PC-3 (cell line): Measurements from ENCODE around the gene TRIM26. TPM values are rescaled to one million over a fixed set of nuclear protein-coding genes. Genes with fewer than 3 reads are reported as not detected.
A peak's percentile ranks its signal among the peaks of the same experiment; 100 is the strongest.

ENCODE experiments used
- ATAC-seq: fragments of 200-7000 bp; cut with Tn5 transposase; 2 replicates; pipeline ENCODE4 v1.9.1; 2020; ENCODE audit warnings: mild to moderate bottlenecking, moderate library complexity
- BruUV-seq: library from RNA; stranded (reverse); fragments of 400-500 nt; replicated peaks from 2 replicates; lab custom pipeline; 2021; lab: Mats Ljungman, UMichigan
- CTCF ChIA-PET: fragments of 300-600 bp; sonication (Branson Sonifier 250); formaldehyde crosslinking; loops from one replicate; lab custom pipeline; 2022; ENCODE audit warnings: antibody characterized with exemption; lab: Charles Lee
- POLR2A ChIA-PET: fragments of 300-600 bp; sonication (Branson Sonifier 250); formaldehyde crosslinking; loops from one replicate; lab custom pipeline; 2022; ENCODE audit warnings: antibody characterized with exemption; ENCODE audit not compliant: unreplicated experiment; lab: Charles Lee
- DNase-seq: peaks from one replicate; pipeline ENCODE4 v3.0.0-alpha.2; 2015
- H2AFZ ChIP-seq: fragments of 300-600 bp; sonication (generic); 2 replicates; pipeline ENCODE4 v1.6.0; 2016; ENCODE audit warnings: antibody characterized with exemption, low read length
- H3F3A ChIP-seq: fragments of 300-600 bp; sonication (generic); one replicate; pipeline ENCODE4 v1.6.0; 2017; ENCODE audit warnings: antibody characterized with exemption, low read length, control low read depth, mild to moderate bottlenecking; ENCODE audit not compliant: unreplicated experiment
- H3K27ac ChIP-seq: fragments of 300-600 bp; sonication (generic); 2 replicates; pipeline ENCODE4 v1.5.1; 2016; ENCODE audit warnings: mild to moderate bottlenecking, low read length
- H3K27me3 ChIP-seq: fragments of 300-600 bp; sonication (generic); 2 replicates; pipeline ENCODE4 v1.6.1; 2016; ENCODE audit warnings: low read length, mixed read lengths
- H3K36me3 ChIP-seq: fragments of 300-600 bp; sonication (generic); 2 replicates; pipeline ENCODE4 v1.6.1; 2016; ENCODE audit warnings: low read depth, mixed run types, low read length, mixed read lengths
- H3K4me1 ChIP-seq: fragments of 300-600 bp; sonication (generic); 2 replicates; pipeline ENCODE4 v1.5.1; 2016; ENCODE audit warnings: low read length; ENCODE audit not compliant: insufficient read depth
- H3K4me2 ChIP-seq: fragments of 300-600 bp; sonication (generic); 2 replicates; pipeline ENCODE4 v1.6.0; 2016; ENCODE audit warnings: low read length
- H3K4me3 ChIP-seq: fragments of 300-600 bp; sonication (generic); 2 replicates; pipeline ENCODE4 v1.5.1; 2016; ENCODE audit warnings: mild to moderate bottlenecking, low read length, mixed read lengths
- H3K79me2 ChIP-seq: fragments of 300-600 bp; sonication (generic); 2 replicates; pipeline ENCODE4 v1.6.1; 2017; ENCODE audit warnings: low read length, mixed read lengths
- H3K9ac ChIP-seq: fragments of 300-600 bp; sonication (generic); 2 replicates; pipeline ENCODE4 v1.6.0; 2016; ENCODE audit warnings: mild to moderate bottlenecking, low read length
- H3K9me2 ChIP-seq: fragments of 300-600 bp; sonication (generic); replicated peaks from 2 replicates; pipeline ENCODE4 v1.6.1; 2016; ENCODE audit warnings: mixed run types, low read length, mixed read lengths
- H3K9me3 ChIP-seq: fragments of 300-600 bp; sonication (generic); 2 replicates; pipeline ENCODE4 v1.6.1; 2016; ENCODE audit warnings: low read length, mixed read lengths
- H4K20me1 ChIP-seq: fragments of 300-600 bp; sonication (generic); 2 replicates; pipeline ENCODE4 v1.6.1; 2016; ENCODE audit warnings: low read length, mixed read lengths
- CTCF ChIP-seq: fragments of 300-600 bp; sonication (generic); conservative IDR thresholded peaks from 2 replicates; pipeline ENCODE4 v1.5.1; 2017; ENCODE audit warnings: antibody characterized with exemption, low read depth, mild to moderate bottlenecking, low read length
- EZH2 ChIP-seq: fragments of 300-600 bp; sonication (generic); IDR thresholded peaks from one replicate; pipeline ENCODE4 v1.6.1; 2017; ENCODE audit warnings: antibody characterized with exemption, mild to moderate bottlenecking, low read length; ENCODE audit not compliant: unreplicated experiment
- EZH2phosphoT487 ChIP-seq: fragments of 300-600 bp; sonication (generic); IDR thresholded peaks from 2 replicates; pipeline ENCODE4 v1.6.1; 2018; ENCODE audit warnings: mild to moderate bottlenecking, antibody characterized with exemption, low read length, borderline replicate concordance
- intact Hi-C: fragments of 100-400 bp; cut with micrococcal nuclease; formaldehyde crosslinking; loops from 2 replicates; pipeline ENCODE4 v1.9.0; 2023
- total RNA-seq: library from RNA; depleted of rRNA; stranded (reverse); fragments of >200 nt; gene quantifications from 2 replicates; pipeline ENCODE4 v1.2.3, GENCODE V29; 2014

TRIM26 gene
- total RNA-seq, 1 experiment from 2014 or later = 48.1 TPM

- POLR2A ChIA-PET = no interaction called here
- ATAC-seq = no peak
- Histone ChIP-seq H3K4me2 (no peak overlapping the region), H4K20me1 (no peaks in the 10 kb centered on the region), H3F3A (no peaks in the 10 kb centered on the region), H3K9me2 (no peaks in the 10 kb centered on the region), H3K36me3 (peaks cover 34% of the 10 kb centered on the region), H3K79me2 (no peaks in the 10 kb centered on the region), H3K9ac (no peak overlapping the region), H3K27ac (no peak overlapping the region), H3K9me3 (no peaks in the 10 kb centered on the region), H3K4me1 (no peaks in the 10 kb centered on the region), H3K4me3 (no peak overlapping the region), H2AFZ (no peak overlapping the region), H3K27me3 (no peaks in the 10 kb centered on the region)
- TF ChIP-seq EZH2phosphoT487 = no peak
- no peak for TF ChIP-seq EZH2
- no peak for TF ChIP-seq CTCF
- BruUV-seq = TSS peak; percentile 36
- DNase-seq = no peak
- intact Hi-C loops = no loop called here
- CTCF ChIA-PET = no interaction called here
These were observed 27.2 kb downstream of the TRIM26 start for GRCh38 chr6:30185846-30186484.

GRCh38 chr6:30184417-30185031 is 28.7 kb downstream of the TRIM26 start:
- no peaks in the 10 kb centered on the region for H3K79me2 ChIP-seq
- ChIA-PET POLR2A (no interaction called here), CTCF (no interaction called here)
- TF ChIP-seq EZH2 = no peak
- TF ChIP-seq EZH2phosphoT487 = no peak
- TF ChIP-seq CTCF = no peak
- intact Hi-C loops = no loop called here
- DNase-seq (no peak), ATAC-seq (no peak; the same call in 1 of the 2 replicates)
- no peak overlapping the region for H3K9ac ChIP-seq
- H3K4me3 ChIP-seq = no peak overlapping the region
- peaks cover 22% of the 10 kb centered on the region for H3K36me3 ChIP-seq
- H4K20me1 ChIP-seq = no peaks in the 10 kb centered on the region
- H2AFZ ChIP-seq = no peak overlapping the region
- no peaks in the 10 kb centered on the region for H3F3A ChIP-seq
- H3K27me3 ChIP-seq = no peaks in the 10 kb centered on the region
- no peaks in the 10 kb centered on the region for H3K4me1 ChIP-seq
- no peaks in the 10 kb centered on the region for H3K9me2 ChIP-seq
- H3K9me3 ChIP-seq = peaks cover 5% of the 10 kb centered on the region; the same call in 1 of the 2 replicates
- no TSS peak for BruUV-seq
- no peak overlapping the region for H3K4me2 ChIP-seq
- H3K27ac ChIP-seq = no peak overlapping the region

GRCh38 chr6:30180145-30180544 is 33.1 kb downstream of the TRIM26 start:
- POLR2A ChIA-PET = no interaction called here
- no peaks in the 10 kb centered on the region for H3K4me1 ChIP-seq

More at GRCh38 chr6:30180145-30180544, 33.1 kb downstream of the TRIM26 start:
- Histone ChIP-seq H4K20me1 (no peaks in the 10 kb centered on the region), H2AFZ (no peak overlapping the region), H3K27ac (no peak overlapping the region), H3K9me2 (no peaks in the 10 kb centered on the region), H3K4me3 (no peak overlapping the region), H3K36me3 (no peaks in the 10 kb centered on the region; the same call in 1 of the 2 replicates), H3F3A (no peaks in the 10 kb centered on the region), H3K27me3 (peaks cover 26% of the 10 kb centered on the region), H3K4me2 (no peak overlapping the region), H3K9ac (no peak overlapping the region), H3K9me3 (peaks cover 11% of the 10 kb centered on the region; the same call in 1 of the 2 replicates), H3K79me2 (no peaks in the 10 kb centered on the region)
- CTCF ChIA-PET = no interaction called here
- no peak for ATAC-seq
- intact Hi-C loops = no loop called here
- no peak for TF ChIP-seq EZH2phosphoT487
- DNase-seq = no peak
- no TSS peak for BruUV-seq
